GM23338 (cell line): Measurements from ENCODE around the gene ENTR1. TPM values are rescaled to one million over a fixed set of nuclear protein-coding genes. Genes with fewer than 3 reads are reported as not detected.
A peak's percentile ranks its signal among the peaks of the same experiment; 100 is the strongest.

Experiments used
- ATAC-seq: fragments of 200-7000 bp; cut with Tn5 transposase; 3 replicates; pipeline ENCODE4 v1.9.1; 2020
- DNase-seq: peaks from one replicate; pipeline ENCODE4 v3.0.0-alpha.2; 2015; ENCODE audit warnings: low spot score
- H2AFZ ChIP-seq: fragments of 200-600 bp; sonication (generic); 2 replicates; pipeline ENCODE4 v1.8.0; 2016; ENCODE audit warnings: antibody characterized with exemption, mild to moderate bottlenecking, moderate library complexity
- H3F3A ChIP-seq: fragments of 200-600 bp; sonication (generic); replicated peaks from 2 replicates; pipeline ENCODE4 v1.8.0; 2017; ENCODE audit warnings: antibody characterized with exemption, mixed run types, low read depth
- H3K27ac ChIP-seq: fragments of 200-600 bp; sonication (generic); 2 replicates; pipeline ENCODE4 v1.6.1; 2016; ENCODE audit warnings: low read depth
- H3K27me3 ChIP-seq: fragments of 200-600 bp; sonication (generic); 2 replicates; pipeline ENCODE4 v1.8.0; 2016; ENCODE audit warnings: mild to moderate bottlenecking, mixed run types, moderate library complexity; ENCODE audit not compliant: insufficient read depth
- H3K36me3 ChIP-seq: fragments of 200-600 bp; sonication (generic); 2 replicates; pipeline ENCODE4 v1.8.0; 2016; ENCODE audit warnings: mild to moderate bottlenecking; ENCODE audit not compliant: insufficient read depth
- H3K4me1 ChIP-seq: fragments of 200-600 bp; sonication (generic); 2 replicates; pipeline ENCODE4 v1.8.0; 2016; ENCODE audit warnings: mild to moderate bottlenecking, moderate library complexity; ENCODE audit not compliant: insufficient read depth
- H3K4me2 ChIP-seq: fragments of 200-600 bp; sonication (generic); 2 replicates; pipeline ENCODE4 v1.7.1; 2017; ENCODE audit warnings: mixed run types
- H3K4me3 ChIP-seq: fragments of 200-600 bp; sonication (generic); 2 replicates; pipeline ENCODE4 v1.6.1; 2016; ENCODE audit warnings: mixed run types
- H3K79me2 ChIP-seq: fragments of 200-600 bp; sonication (generic); replicated peaks from 2 replicates; pipeline ENCODE4 v1.8.0; 2017; ENCODE audit warnings: mild to moderate bottlenecking; ENCODE audit not compliant: insufficient read depth
- H3K9me2 ChIP-seq: fragments of 200-600 bp; sonication (generic); 2 replicates; pipeline ENCODE4 v1.8.0; 2017; ENCODE audit not compliant: insufficient read depth
- H4K20me1 ChIP-seq: fragments of 200-600 bp; sonication (generic); replicated peaks from 2 replicates; pipeline ENCODE4 v1.8.0; 2017; ENCODE audit warnings: mild to moderate bottlenecking; ENCODE audit not compliant: insufficient read depth
- H3K27ac Mint-ChIP-seq: 2 replicates; pipeline ENCODE4 v1.8.0; 2020; ENCODE audit warnings: inconsistent platforms, mild to moderate bottlenecking, moderate library complexity, mixed read lengths
- H3K27me3 Mint-ChIP-seq: 3 replicates; pipeline ENCODE4 v1.8.0; 2022; ENCODE audit warnings: low read depth, mild to moderate bottlenecking, moderate library complexity, mixed read lengths, inconsistent platforms; ENCODE audit not compliant: insufficient read depth, poor library complexity
- H3K36me3 Mint-ChIP-seq: 3 replicates; pipeline ENCODE4 v1.8.0; 2021; ENCODE audit warnings: low read depth, mild to moderate bottlenecking, inconsistent platforms, moderate library complexity, mixed read lengths
- H3K4me1 Mint-ChIP-seq: 3 replicates; pipeline ENCODE4 v1.8.0; 2020; ENCODE audit warnings: mild to moderate bottlenecking, inconsistent platforms, mixed read lengths
- H3K4me3 Mint-ChIP-seq: 3 replicates; pipeline ENCODE4 v1.8.0; 2021; ENCODE audit warnings: moderate library complexity, mild to moderate bottlenecking, inconsistent platforms, mixed read lengths
- H3K9me3 Mint-ChIP-seq: 3 replicates; pipeline ENCODE4 v1.8.0; 2020; ENCODE audit warnings: moderate library complexity, mild to moderate bottlenecking, inconsistent platforms, mixed read lengths
- EZH2phosphoT487 ChIP-seq: fragments of 200-600 bp; sonication (generic); IDR thresholded peaks from one replicate; pipeline ENCODE4 v1.8.1; 2018; ENCODE audit warnings: antibody characterized with exemption; ENCODE audit not compliant: unreplicated experiment
- POLR2AphosphoS5 ChIP-seq: IDR thresholded peaks from 2 replicates; pipeline ENCODE4 v1.6.1; 2016; ENCODE audit warnings: antibody characterized with exemption, low read depth
- STAT1 ChIP-seq: IDR thresholded peaks from one replicate; pipeline ENCODE4 v1.6.1; 2016; ENCODE audit warnings: antibody characterized with exemption; ENCODE audit not compliant: unreplicated experiment
- ZNF114 ChIP-seq: fragments of 250-450 bp; sonication (Bioruptor Pico); IDR thresholded peaks from 2 replicates; pipeline ENCODE4 v1.5.0; 2020; ENCODE audit warnings: mild to moderate bottlenecking, moderate library complexity
- polyA plus RNA-seq: library from polyadenylated mRNA; unstranded; fragments of >200 nt; fragmentation: Nextera tagmentation; extraction: Ambion mirVana; gene quantifications from 2 replicates; pipeline ENCODE4 v1.2.1, GENCODE V29; 2016
- total RNA-seq: library from RNA; depleted of rRNA; stranded (reverse); fragments of >200 nt; shearing (Covaris generic); gene quantifications from 2 replicates; pipeline ENCODE4 v1.2.3, GENCODE V29; 2014
- TF ChIP-seq, protein P1 (sequence below), 2 experiments: fragments of 200-600 bp in 1 of 2; sonication (generic) in 1 of 2; conservative IDR thresholded peaks; 2 replicates each; pipeline versions ENCODE4 v1.5.1 to v1.6.1; 2016 to 2017; ENCODE audit warnings: antibody characterized with exemption in 2 of 2, low read depth in 2 of 2, mild to moderate bottlenecking in 2 of 2, moderate library complexity in 1 of 2
- TF ChIP-seq, protein P2 (sequence below): IDR thresholded peaks from one replicate; pipeline ENCODE4 v1.6.1; 2018; ENCODE audit warnings: antibody characterized with exemption; ENCODE audit not compliant: unreplicated experiment
- TF ChIP-seq, protein P3 (sequence below): fragments of 250-450 bp; sonication (Bioruptor Pico); IDR thresholded peaks from 2 replicates; pipeline ENCODE4 v1.5.0; 2020; ENCODE audit warnings: mild to moderate bottlenecking, moderate library complexity
- TF ChIP-seq, protein P4 (sequence below): IDR thresholded peaks from 2 replicates; pipeline ENCODE4 v1.6.1; 2016; ENCODE audit warnings: antibody characterized with exemption

Gene ENTR1
- total and polyA plus RNA-seq, 2 experiments from 2014 or later: 25.6 to 91.9 TPM

DNA sequence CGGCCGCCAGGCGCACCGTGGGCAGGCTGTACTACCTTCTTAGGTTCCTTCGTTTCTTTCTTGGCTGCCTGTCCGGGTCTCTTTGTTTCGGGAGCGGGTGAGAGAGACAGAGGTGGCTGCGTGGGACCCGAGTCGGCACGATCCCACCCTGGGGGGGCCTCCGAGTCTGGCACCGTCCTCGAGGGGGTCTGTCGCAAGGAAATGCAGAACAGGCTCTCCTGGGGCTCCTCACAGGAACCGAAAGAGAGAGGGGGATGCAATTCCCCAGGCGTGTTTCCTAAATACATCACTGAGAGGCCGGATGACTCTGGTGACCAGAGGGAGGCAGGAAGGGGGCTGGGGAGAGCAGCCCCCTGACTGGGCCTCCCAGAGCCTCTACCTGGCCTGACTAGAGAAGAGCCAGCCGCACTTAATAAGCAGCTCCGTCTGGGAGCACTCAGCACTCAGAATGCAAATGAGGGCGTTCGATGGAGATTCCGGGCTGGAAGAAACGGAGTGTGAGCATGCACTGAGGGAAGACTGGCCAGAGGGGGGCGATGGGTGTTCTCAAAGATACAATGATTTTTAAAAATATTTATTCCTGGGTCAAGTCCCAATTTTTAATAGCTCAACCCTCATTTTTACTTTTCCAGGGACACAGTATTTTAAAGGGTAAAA is 40.9 kb upstream of the ENTR1 start:
- TF ChIP-seq, protein P1, sequence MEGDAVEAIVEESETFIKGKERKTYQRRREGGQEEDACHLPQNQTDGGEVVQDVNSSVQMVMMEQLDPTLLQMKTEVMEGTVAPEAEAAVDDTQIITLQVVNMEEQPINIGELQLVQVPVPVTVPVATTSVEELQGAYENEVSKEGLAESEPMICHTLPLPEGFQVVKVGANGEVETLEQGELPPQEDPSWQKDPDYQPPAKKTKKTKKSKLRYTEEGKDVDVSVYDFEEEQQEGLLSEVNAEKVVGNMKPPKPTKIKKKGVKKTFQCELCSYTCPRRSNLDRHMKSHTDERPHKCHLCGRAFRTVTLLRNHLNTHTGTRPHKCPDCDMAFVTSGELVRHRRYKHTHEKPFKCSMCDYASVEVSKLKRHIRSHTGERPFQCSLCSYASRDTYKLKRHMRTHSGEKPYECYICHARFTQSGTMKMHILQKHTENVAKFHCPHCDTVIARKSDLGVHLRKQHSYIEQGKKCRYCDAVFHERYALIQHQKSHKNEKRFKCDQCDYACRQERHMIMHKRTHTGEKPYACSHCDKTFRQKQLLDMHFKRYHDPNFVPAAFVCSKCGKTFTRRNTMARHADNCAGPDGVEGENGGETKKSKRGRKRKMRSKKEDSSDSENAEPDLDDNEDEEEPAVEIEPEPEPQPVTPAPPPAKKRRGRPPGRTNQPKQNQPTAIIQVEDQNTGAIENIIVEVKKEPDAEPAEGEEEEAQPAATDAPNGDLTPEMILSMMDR (conservative IDR thresholded peaks at IDR 0.05; ENCODE audit: low read depth in 2 of 2): peak; percentile 32 to 36
- TF ChIP-seq STAT1: no peak
- Histone ChIP-seq H3K27ac (0 out of 2 replicates have a peak overlapping the region, but pooled peaks have one; percentile 39), H3K4me3 (no peak overlapping the region), H2AFZ (no peak overlapping the region), H3F3A (0 out of 2 replicates have a peak, but pooled peaks cover 13% of the 10 kb centered on the region), H3K27me3 (no peaks in the 10 kb centered on the region), H3K9me2 (no peaks in the 10 kb centered on the region), H3K36me3 (peaks cover 25% of the 10 kb centered on the region), H3K79me2 (no peaks in the 10 kb centered on the region), H4K20me1 (peaks cover 3% of the 10 kb centered on the region; the same call in 1 of the 2 replicates), H3K4me1 (no peaks in the 10 kb centered on the region), H3K4me2 (no peak overlapping the region)
- H3K4me3 Mint-ChIP-seq: no peak overlapping the region
- H3K27me3 Mint-ChIP-seq: peaks cover 7% of the 10 kb centered on the region
- H3K9me3 Mint-ChIP-seq: peaks cover 4% of the 10 kb centered on the region; the same call in 2 of the 3 replicates
- no peaks in the 10 kb centered on the region; the same call in 2 of the 3 replicates for H3K4me1 Mint-ChIP-seq
- H3K27ac Mint-ChIP-seq: no peak overlapping the region
- peak; percentile 46 for DNase-seq
- peaks cover 84% of the 10 kb centered on the region for H3K36me3 Mint-ChIP-seq
- peak; percentile 64 for ATAC-seq

DNA sequence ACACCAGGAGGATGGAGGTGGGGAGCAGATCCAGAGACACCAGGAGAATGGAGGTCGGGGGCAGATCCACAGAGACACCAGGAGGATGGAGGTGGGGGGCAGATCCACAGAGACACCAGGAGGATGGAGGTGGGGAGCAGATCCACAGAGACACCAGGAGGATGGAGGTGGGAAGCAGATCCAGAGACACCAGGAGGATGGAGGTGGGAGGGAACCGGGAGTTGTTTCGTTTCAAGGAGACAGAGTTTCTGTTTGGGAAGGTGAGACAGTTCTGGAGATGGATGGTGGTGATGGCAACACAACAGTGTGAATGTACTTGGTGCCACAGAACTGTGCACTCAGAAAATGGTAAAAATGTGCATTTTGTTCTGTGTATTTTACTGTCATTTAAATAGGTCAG is 38.2 kb upstream of the ENTR1 start:
- Histone ChIP-seq H3K79me2 (no peaks in the 10 kb centered on the region), H3K4me3 (no peak overlapping the region), H3K4me1 (no peaks in the 10 kb centered on the region), H3F3A (0 out of 2 replicates have a peak, but pooled peaks cover 12% of the 10 kb centered on the region), H2AFZ (no peak overlapping the region), H4K20me1 (peaks cover 10% of the 10 kb centered on the region), H3K27ac (no peak overlapping the region), H3K27me3 (no peaks in the 10 kb centered on the region), H3K36me3 (peaks cover 35% of the 10 kb centered on the region), H3K9me2 (no peaks in the 10 kb centered on the region), H3K4me2 (no peak overlapping the region)
- no peaks in the 10 kb centered on the region; the same call in 2 of the 3 replicates for H3K4me1 Mint-ChIP-seq
- DNase-seq: no peak
- H3K9me3 Mint-ChIP-seq: no peaks in the 10 kb centered on the region; the same call in 2 of the 3 replicates
- H3K27me3 Mint-ChIP-seq: peaks cover 7% of the 10 kb centered on the region
- ATAC-seq: no peak
- H3K27ac Mint-ChIP-seq: no peak overlapping the region
- no peak overlapping the region for H3K4me3 Mint-ChIP-seq
- peaks cover 88% of the 10 kb centered on the region for H3K36me3 Mint-ChIP-seq
- TF ChIP-seq, protein P2, sequence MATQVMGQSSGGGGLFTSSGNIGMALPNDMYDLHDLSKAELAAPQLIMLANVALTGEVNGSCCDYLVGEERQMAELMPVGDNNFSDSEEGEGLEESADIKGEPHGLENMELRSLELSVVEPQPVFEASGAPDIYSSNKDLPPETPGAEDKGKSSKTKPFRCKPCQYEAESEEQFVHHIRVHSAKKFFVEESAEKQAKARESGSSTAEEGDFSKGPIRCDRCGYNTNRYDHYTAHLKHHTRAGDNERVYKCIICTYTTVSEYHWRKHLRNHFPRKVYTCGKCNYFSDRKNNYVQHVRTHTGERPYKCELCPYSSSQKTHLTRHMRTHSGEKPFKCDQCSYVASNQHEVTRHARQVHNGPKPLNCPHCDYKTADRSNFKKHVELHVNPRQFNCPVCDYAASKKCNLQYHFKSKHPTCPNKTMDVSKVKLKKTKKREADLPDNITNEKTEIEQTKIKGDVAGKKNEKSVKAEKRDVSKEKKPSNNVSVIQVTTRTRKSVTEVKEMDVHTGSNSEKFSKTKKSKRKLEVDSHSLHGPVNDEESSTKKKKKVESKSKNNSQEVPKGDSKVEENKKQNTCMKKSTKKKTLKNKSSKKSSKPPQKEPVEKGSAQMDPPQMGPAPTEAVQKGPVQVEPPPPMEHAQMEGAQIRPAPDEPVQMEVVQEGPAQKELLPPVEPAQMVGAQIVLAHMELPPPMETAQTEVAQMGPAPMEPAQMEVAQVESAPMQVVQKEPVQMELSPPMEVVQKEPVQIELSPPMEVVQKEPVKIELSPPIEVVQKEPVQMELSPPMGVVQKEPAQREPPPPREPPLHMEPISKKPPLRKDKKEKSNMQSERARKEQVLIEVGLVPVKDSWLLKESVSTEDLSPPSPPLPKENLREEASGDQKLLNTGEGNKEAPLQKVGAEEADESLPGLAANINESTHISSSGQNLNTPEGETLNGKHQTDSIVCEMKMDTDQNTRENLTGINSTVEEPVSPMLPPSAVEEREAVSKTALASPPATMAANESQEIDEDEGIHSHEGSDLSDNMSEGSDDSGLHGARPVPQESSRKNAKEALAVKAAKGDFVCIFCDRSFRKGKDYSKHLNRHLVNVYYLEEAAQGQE: no peak
- TF ChIP-seq ZNF114 (CRISPR knock-in tag) (no peak), EZH2phosphoT487 (no peak), POLR2AphosphoS5 (no peak)
- TF ChIP-seq, protein P3, sequence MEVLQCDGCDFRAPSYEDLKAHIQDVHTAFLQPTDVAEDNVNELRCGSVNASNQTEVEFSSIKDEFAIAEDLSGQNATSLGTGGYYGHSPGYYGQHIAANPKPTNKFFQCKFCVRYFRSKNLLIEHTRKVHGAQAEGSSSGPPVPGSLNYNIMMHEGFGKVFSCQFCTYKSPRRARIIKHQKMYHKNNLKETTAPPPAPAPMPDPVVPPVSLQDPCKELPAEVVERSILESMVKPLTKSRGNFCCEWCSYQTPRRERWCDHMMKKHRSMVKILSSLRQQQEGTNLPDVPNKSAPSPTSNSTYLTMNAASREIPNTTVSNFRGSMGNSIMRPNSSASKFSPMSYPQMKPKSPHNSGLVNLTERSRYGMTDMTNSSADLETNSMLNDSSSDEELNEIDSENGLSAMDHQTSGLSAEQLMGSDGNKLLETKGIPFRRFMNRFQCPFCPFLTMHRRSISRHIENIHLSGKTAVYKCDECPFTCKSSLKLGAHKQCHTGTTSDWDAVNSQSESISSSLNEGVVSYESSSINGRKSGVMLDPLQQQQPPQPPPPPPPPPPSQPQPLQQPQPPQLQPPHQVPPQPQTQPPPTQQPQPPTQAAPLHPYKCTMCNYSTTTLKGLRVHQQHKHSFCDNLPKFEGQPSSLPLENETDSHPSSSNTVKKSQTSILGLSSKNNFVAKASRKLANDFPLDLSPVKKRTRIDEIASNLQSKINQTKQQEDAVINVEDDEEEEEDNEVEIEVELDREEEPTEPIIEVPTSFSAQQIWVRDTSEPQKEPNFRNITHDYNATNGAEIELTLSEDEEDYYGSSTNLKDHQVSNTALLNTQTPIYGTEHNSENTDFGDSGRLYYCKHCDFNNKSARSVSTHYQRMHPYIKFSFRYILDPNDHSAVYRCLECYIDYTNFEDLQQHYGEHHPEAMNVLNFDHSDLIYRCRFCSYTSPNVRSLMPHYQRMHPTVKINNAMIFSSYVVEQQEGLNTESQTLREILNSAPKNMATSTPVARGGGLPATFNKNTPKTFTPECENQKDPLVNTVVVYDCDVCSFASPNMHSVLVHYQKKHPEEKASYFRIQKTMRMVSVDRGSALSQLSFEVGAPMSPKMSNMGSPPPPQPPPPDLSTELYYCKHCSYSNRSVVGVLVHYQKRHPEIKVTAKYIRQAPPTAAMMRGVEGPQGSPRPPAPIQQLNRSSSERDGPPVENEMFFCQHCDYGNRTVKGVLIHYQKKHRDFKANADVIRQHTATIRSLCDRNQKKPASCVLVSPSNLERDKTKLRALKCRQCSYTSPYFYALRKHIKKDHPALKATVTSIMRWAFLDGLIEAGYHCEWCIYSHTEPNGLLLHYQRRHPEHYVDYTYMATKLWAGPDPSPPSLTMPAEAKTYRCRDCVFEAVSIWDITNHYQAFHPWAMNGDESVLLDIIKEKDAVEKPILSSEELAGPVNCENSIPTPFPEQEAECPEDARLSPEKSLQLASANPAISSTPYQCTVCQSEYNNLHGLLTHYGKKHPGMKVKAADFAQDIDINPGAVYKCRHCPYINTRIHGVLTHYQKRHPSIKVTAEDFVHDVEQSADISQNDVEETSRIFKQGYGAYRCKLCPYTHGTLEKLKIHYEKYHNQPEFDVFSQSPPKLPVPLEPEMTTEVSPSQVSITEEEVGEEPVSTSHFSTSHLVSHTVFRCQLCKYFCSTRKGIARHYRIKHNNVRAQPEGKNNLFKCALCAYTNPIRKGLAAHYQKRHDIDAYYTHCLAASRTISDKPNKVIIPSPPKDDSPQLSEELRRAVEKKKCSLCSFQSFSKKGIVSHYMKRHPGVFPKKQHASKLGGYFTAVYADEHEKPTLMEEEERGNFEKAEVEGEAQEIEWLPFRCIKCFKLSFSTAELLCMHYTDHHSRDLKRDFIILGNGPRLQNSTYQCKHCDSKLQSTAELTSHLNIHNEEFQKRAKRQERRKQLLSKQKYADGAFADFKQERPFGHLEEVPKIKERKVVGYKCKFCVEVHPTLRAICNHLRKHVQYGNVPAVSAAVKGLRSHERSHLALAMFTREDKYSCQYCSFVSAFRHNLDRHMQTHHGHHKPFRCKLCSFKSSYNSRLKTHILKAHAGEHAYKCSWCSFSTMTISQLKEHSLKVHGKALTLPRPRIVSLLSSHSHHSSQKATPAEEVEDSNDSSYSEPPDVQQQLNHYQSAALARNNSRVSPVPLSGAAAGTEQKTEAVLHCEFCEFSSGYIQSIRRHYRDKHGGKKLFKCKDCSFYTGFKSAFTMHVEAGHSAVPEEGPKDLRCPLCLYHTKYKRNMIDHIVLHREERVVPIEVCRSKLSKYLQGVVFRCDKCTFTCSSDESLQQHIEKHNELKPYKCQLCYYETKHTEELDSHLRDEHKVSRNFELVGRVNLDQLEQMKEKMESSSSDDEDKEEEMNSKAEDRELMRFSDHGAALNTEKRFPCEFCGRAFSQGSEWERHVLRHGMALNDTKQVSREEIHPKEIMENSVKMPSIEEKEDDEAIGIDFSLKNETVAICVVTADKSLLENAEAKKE: no peak
- TF ChIP-seq, protein P4, sequence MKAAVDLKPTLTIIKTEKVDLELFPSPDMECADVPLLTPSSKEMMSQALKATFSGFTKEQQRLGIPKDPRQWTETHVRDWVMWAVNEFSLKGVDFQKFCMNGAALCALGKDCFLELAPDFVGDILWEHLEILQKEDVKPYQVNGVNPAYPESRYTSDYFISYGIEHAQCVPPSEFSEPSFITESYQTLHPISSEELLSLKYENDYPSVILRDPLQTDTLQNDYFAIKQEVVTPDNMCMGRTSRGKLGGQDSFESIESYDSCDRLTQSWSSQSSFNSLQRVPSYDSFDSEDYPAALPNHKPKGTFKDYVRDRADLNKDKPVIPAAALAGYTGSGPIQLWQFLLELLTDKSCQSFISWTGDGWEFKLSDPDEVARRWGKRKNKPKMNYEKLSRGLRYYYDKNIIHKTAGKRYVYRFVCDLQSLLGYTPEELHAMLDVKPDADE: no peak
